NCI-H524 treated with DMSO at 0.1 percent for 48 hours (cell line): Measurements from ENCODE around the gene MT2A.
"Not testable (repeated sequence)": the region's sequence is repeated elsewhere in the genome, so short reads cannot be mapped to it uniquely, and the experiment has no call there.

Experiments
- DNase-seq: peaks from one replicate; lab custom pipeline; 2025; lab: John Stamatoyannopoulos, UW

Gene MT2A

GRCh38 chr16:56621665-56622445 is 13.5 kb downstream of the MT2A start:
- not testable (repeated sequence) for DNase-seq

DNA sequence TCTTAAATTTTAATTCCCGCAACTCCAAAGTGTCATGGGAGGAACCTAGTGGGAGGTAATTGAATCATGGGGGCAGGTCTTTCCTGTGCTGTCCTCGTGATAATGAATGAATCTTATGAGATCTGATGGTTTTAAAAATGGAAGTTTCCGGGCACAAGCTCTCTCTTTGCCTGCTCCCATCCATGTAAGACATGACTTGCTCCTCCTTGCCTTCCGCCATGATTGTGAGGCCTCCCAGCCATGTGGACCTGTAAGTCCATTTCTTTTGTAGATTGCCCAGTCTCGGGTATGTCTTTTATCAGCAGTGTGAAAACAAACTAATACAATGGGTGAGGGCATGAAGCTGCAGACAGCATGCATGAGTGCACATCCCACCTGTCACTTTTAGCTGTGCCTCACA is 14.8 kb downstream of the MT2A start:
- DNase-seq = not testable (repeated sequence)

DNA sequence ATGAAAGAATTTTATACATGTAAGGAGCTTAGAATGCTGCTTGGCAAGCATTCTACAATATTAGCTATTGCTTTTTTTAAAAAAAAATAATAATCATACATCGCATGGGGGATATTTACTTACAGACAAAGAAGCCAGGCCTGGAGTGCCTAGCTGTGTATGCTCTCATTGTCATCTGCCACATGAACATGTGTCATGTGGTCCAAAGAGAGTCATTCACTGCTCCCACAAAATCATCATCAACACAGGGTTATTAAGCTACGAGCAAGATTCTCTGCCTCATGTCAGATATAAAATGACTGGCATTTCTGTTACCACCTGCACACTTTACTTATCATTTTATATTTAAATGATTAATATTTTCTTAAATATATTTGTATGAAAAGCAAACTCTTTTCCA is 15.3 kb downstream of the MT2A start:
- no peak for DNase-seq

GRCh38 chr16:56625140-56625942 is 17.0 kb downstream of the MT2A start, which contains the start of gene MT1E:
TSS of gene MT1E (plus strand) at chr16:56625781. CDS start at chr16:56625852, 71 bp downstream.
- no peak for DNase-seq

- no peak for DNase-seq
These were observed 17.7 kb downstream of the MT2A start for GRCh38 chr16:56625943-56626654.

GRCh38 chr16:56626685-56627084 is 18.3 kb downstream of the MT2A start:
- DNase-seq = no peak

DNA sequence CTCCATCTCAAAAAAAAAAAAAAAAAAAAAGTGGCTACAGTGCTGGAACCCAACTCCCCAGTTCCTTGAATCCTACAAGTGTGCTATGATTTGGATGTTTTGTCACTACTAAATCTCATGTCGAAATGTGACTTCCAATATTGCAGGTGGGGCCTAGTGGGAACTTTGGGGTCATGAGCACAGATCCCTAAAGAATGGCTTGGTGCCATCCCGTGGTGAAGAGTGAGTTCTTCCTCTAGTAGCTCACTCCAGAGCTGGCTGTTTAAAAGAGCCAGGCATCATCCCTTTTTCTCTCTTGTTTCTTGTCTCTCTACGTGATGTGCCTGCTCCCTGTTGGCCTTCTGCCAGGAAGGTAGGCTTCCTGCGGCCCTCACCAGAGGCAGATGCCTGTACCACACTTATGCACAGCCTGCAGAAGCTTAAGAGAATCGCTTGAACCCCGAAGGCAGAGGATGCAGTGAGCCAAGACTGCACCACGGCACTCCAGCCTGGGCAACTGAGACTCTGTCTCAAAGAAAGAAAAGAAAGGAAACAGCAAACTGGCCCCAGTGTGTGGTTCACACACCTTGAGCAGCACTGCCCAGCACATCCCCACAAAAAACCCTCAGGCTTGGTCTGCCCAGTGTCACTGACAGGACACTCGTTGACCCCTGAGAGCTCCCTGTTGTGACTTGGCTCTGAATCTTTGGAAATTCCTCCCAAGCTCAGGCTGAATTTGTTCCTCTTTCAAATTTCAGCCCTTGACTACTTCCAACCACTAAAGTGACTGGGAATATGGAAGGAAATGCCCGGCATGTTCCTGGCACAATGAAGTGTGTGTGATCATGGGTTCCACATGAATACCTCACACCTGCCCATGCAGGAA is 20.3 kb downstream of the MT2A start:
- no peak for DNase-seq

DNA sequence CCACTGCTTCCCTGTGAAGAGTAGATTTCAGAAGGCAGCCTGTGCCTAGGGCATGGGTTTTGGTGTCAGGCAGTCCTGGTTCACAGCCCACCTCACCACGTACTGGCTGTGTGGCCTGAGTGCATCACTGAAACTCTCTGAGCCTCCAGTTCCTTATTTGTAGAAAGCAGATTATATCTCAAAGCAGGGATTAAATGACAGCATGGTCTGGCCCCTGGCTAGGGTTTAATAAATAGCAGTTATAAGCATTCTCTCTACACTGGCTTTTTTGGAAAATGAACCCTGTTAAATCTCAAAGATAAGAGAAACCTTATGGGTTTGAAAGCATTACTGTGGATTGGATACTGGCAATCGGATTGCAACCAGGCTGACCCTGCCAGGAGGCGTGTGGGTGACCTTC is 21.1 kb downstream of the MT2A start:
- DNase-seq = no peak

GRCh38 chr16:56630134-56630533 is 21.8 kb downstream of the MT2A start:
- no peak for DNase-seq

GRCh38 chr16:56631197-56631596 is 22.8 kb downstream of the MT2A start:
- no peak for DNase-seq

- DNase-seq = no peak
These were observed 23.4 kb downstream of the MT2A start for GRCh38 chr16:56631832-56632155.

DNA sequence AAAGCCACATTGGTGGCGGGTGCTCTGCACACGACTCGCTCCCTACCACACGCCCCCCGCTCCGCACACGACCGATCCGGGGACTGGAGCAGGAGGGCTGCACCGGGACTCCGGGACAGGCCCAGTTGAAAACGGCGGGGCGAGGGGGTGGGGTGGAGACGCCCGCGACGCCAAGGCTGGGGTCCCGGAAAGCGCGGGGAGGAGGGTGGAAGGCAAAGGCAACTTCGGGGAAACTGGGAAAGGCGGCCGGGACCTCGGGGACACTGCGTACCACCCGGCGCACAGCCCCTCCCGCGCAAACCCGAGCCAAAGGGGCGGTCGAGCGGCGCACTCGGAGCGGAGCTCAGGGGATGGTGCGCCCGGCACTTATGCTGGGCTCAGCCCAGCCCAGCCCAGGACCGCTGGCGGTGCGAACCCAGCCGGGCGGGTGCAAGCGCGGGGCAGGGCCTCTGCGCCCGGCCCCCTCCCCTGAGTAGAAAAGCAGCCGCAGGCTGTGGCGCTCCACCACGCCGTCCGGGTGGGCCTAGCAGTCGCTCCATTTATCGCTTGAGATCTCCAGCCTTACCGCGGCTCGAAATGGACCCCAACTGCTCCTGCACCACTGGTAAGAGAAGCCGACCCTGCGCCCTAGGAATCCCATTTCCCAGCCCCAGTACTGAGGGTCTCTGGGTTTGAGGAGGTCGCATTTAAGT is 23.9 kb downstream of the MT2A start, which contains the start of gene MT1M:
MT1M (plus strand) TSS at position 504 of the 692 bp plus-strand sequence; CDS start at position 577, 73 bp downstream.
- DNase-seq = no peak

GRCh38 chr16:56632848-56633365 is 24.5 kb downstream of the MT2A start:
- DNase-seq = no peak

GRCh38 chr16:56633535-56633934 is 25.2 kb downstream of the MT2A start:
- DNase-seq = no peak

- no peak for DNase-seq
These were observed 26.5 kb downstream of the MT2A start for GRCh38 chr16:56634715-56635440.

DNA sequence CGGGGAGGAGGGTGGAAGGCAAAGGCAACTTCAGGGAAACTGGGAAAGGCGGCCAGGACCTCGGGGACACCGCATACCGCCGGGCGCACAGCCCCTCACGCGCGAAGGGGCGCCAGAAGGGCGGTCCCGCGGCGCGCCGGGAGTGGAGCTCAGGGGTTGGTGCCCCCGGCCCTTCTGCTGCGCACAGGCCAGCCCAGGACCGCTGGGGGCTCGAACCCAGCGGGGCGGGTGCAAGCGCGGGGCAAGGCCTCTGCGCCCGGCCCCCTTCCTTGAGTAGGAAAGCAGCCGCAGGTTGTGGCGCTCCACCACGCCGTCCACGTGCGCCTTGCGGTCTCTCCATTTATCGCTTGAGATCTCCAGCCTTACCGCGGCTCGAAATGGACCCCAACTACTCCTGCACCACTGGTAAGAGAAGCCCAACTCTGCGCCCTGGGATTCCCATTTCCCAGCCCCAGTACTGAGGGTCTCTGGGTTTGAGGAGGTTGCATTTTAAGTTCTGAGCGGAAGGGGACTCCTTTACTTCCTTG is 27.1 kb downstream of the MT2A start:
- DNase-seq = no peak

DNA sequence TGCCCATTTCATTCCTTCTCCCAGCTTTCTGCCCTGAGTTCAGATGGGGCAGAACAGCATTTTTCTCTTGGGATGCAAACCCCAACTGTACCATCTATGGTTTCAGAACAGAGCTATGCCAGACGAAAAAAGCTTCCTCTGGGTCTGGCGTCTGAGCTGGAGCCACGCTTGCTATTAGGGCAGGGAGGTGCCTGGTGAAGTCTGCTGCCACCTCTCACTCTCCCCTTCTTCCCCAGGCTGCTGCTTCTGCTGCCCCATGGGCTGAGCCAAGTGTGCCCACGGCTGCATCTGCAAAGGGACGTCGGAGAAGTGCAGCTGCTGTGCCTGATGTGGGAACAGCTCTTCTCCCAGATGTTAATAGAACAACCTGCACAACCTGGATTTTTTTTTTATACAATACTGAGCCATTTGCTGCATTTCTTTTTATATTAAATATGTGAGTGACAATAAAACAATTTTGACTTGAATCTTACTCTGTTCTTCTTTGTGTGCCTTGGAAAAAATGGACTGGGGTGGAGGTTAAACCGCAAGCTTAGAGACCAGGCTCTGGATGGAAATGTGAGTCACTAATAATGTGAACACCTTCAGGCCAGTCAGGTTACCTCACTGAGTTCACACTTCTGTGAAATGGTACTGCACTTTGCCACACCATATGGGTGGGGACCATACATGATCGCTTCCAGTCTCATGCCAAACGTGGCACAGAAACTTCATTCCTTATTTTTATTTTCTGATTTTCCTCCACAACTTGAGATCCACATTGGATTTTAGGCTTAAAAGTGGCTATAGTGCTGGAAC is 28.4 kb downstream of the MT2A start:
- DNase-seq = no peak

DNA sequence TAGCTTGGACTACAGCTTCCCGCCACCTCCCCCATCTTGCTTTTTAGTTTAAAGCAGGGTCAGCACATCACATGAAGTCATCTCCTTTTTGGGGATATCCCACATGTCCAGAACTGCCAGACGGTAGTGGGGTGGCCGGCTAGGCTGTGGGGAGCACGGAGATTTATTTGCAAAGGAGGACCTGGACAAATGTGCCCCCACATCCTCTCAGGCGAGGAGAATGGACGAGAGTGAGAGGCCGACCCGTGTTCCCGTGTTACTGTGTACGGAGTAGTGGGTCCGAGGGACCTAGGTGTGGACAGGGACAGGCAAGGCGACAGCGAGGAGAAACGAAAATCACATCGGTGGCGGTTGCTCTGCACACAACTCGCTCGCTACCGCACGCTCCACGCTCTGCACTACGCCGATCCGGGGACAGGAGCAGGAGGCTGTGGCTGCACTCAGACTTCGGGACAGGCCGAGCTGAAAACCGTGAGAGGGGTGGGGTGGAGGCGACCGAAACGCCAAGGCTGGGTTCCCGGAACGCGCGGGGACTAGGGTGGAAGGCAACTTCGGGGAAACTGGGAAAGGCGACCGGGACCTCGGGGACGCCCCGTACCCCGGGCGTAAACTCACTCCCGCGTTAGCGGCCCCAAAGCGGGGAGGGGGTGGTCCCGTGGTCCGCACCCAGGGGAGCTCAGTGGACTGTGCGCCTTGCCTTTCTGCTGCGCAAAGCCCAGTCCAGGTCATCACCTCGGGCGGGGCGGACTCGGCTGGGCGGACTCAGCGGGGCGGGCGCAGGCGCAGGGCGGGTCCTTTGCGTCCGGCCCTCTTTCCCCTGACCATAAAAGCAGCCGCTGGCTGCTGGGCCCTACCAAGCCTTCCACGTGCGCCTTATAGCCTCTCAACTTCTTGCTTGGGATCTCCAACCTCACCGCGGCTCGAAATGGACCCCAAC is 29.7 kb downstream of the MT2A start, which contains the start of gene MT1A:
MT1A (plus strand) TSS at position 853 of the 937 bp plus-strand sequence; CDS start at position 926, 73 bp downstream.
- no peak for DNase-seq
